SK-N-SH treated with all-trans-retinoic acid at 6 μM for 48 hours (cell line): ENCODE data around the gene PDRG1.

ENCODE experiments used
- ESRRG ChIP-seq: fragments of 250-450 bp; sonication (Bioruptor Pico); IDR thresholded peaks from 2 replicates; pipeline ENCODE4 v1.6.1; 2021; ENCODE audit warnings: mild to moderate bottlenecking
- PPARA ChIP-seq: fragments of 250-450 bp; sonication (Bioruptor Pico); IDR thresholded peaks from 2 replicates; pipeline ENCODE4 v1.5.0; 2020; ENCODE audit warnings: mild to moderate bottlenecking, borderline replicate concordance
- ZC3H10 ChIP-seq: fragments of 250-450 bp; sonication (Bioruptor Pico); IDR thresholded peaks from 2 replicates; pipeline ENCODE4 v1.5.1; 2021; ENCODE audit warnings: mild to moderate bottlenecking, moderate library complexity
- ZNF565 ChIP-seq: fragments of 450-650 bp; formaldehyde crosslinking; conservative IDR thresholded peaks from 2 replicates; pipeline ENCODE4 v1.5.0; 2020; ENCODE audit warnings: low read depth, mild to moderate bottlenecking, moderate library complexity

GRCh38 chr20:31919410-31920155, 32.3 kb downstream of the PDRG1 start:
- TF ChIP-seq ZC3H10 (CRISPR knock-in tag) (no peak), PPARA (CRISPR knock-in tag) (no peak), ESRRG (CRISPR knock-in tag) (no peak), ZNF565 (CRISPR knock-in tag) (no peak)
